Stimulated activated naive CD8-positive, alpha-beta T cell treated with anti-CD3 and anti-CD28 coated beads, Interleukin-15, Interleukin-2, amounts not matched to agents 100 ng/mL and 50 ng/mL, for 24 hours (primary cell): Measurements from ENCODE around the gene DNASE1L2.

Experiments
- H3K27ac Mint-ChIP-seq: one replicate; pipeline ENCODE4 v1.8.0; 2021; ENCODE audit warnings: mild to moderate bottlenecking, mixed read lengths
- H3K27me3 Mint-ChIP-seq: one replicate; pipeline ENCODE4 v1.8.0; 2021; ENCODE audit warnings: mixed read lengths
- H3K36me3 Mint-ChIP-seq: one replicate; pipeline ENCODE4 v1.8.0; 2021; ENCODE audit warnings: low read depth, mixed read lengths
- H3K4me1 Mint-ChIP-seq: one replicate; pipeline ENCODE4 v1.8.0; 2021; ENCODE audit warnings: low read depth, mixed read lengths
- H3K4me3 Mint-ChIP-seq: one replicate; pipeline ENCODE4 v1.8.0; 2021; ENCODE audit warnings: mild to moderate bottlenecking, mixed read lengths
- H3K9me3 Mint-ChIP-seq: one replicate; pipeline ENCODE4 v1.8.0; 2021; ENCODE audit warnings: mixed read lengths

Gene DNASE1L2

DNA sequence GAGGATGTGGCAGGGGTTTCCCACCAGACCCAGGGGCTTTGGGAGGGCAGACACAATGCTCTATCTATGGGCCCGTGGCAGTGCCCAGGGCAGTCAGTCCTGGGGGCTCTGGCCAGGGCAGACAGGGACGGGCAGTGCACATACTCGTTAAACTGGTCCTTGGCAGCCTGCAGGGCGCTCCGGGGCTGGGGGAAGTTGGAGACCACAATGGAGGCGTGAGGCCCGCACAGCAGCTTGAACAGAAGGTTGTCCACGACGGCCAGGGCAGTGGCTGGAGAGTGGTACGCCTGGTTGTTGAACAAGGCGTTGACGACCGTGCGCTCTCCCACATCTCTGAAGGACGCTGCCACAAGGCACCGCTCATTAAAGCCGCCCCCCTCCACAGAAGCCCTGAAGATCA, 50.3 kb downstream of the DNASE1L2 start:
- no peaks in the 10 kb centered on the region for H3K36me3 Mint-ChIP-seq
- no peaks in the 10 kb centered on the region for H3K27me3 Mint-ChIP-seq
- no peaks in the 10 kb centered on the region for H3K9me3 Mint-ChIP-seq
- no peaks in the 10 kb centered on the region for H3K4me1 Mint-ChIP-seq
- no peak overlapping the region for H3K27ac Mint-ChIP-seq
- no peak overlapping the region for H3K4me3 Mint-ChIP-seq

DNA sequence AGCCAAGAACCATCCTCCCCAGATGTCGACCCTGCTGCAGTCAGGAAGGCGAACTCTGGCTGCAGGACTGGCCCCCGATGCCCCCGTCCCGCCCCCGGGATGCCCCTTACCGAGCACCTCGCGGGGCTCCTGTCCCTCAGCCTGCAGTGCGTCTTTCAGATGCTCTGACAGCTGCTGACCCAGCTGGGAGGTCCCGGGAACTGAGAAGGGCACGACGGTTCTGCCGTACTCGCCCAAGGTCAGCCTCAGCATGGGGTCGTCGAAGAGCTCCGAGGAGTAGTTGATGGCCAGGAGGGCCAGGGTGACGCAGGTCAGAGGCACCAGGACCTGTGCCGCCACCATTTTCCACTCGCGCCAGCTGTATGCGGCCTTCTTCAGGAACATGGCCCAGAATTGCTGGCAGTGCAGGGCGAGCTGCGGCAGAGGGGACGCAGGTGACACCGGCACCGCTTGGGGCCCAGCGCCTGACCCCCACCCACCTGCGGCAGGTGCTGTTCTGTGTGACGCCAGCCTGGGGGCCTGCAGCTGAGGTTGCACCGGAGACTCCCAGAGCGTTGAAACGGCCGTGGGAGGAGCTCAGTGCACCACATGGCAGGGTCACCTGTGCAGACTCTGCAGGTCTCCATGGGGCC, 51.8 kb downstream of the DNASE1L2 start:
- Mint-ChIP-seq H3K4me1 (no peaks in the 10 kb centered on the region), H3K4me3 (no peak overlapping the region), H3K36me3 (no peaks in the 10 kb centered on the region), H3K27me3 (no peaks in the 10 kb centered on the region), H3K9me3 (no peaks in the 10 kb centered on the region), H3K27ac (no peak overlapping the region)
